ENCODE results near the gene ABLIM3.

DNA sequence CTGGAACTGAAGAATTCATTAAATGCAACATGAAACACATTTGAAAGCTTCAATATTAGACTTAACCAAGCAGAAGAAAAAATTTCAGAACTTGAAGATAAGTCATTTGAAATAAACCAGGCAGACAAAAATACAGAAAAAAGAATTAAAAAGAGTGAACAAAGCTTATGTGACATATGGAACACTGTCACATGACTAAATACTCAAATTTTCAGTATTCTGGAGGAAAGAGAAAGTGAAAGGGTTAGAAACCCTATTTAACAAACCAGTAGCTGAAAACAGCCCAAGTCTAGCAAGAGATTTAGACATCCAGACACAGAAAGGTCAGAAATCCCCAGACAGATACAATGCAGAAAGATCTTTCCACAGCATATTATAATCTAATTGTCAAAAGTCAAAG lies 41.4 kb upstream of the ABLIM3 start:
- TF ChIP-seq CREB5 (CRISPR knock-in tag; IDR thresholded peaks at IDR 0.05) (no peak), KLF10 (CRISPR knock-in tag; IDR thresholded peaks at IDR 0.05) (no peak), CTCF (IDR thresholded peaks at IDR 0.05 in 2 of 3, conservative IDR thresholded peaks at IDR 0.05 in 1 of 3; ENCODE audit: insufficient read depth in 2 of 3, low read depth in 1 of 3, low read length in 3 of 3) (no peak), FOSL1 (tag; conservative IDR thresholded peaks at IDR 0.05) (no peak), ARNT (IDR thresholded peaks at IDR 0.05) (no peak), ELF4 (CRISPR knock-in tag; IDR thresholded peaks at IDR 0.05) (no peak)

Data from K562 (cell line).